ENCODE measurements around the gene C20orf173. TPM values are rescaled to one million over a fixed set of nuclear protein-coding genes. Genes with fewer than 3 reads are reported as not detected.

The C20orf173 gene
- total and polyA plus RNA-seq, 2 of the 13 experiments (the other 11 are each of a cell fraction or from before 2014, with no cell fraction given), result not detected

DNA sequence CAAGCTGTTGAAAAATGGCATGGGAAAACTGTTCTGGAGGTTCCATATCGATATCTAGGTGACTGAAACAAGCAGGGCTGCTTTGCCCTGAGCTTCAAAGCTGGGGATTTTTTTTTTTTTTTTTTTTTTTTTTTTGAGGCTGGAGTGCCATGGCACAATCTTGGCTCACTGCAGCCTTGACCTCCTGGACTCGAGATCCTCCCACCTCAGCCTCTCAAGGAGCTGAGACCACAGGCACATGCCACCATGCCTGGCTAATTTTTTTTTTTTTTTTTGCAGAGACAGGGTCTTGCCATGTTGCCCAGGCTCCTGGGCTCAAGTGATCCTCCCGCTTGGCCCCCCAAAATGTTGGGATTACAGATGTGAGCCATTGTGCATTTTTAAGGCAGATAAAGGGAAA is 23.5 kb upstream of the C20orf173 start:
- H4K20me1 ChIP-seq (ENCODE audit: insufficient read depth, low read length), result no peaks in the 10 kb centered on the region
- no peaks in the 10 kb centered on the region for H3K27me3 ChIP-seq (ENCODE audit: control insufficient read depth in 1 of 2, insufficient read depth in 2 of 2, low read length in 2 of 2)
- intact Hi-C loops (cut with micrococcal nuclease; ENCODE audit: unreplicated experiment), result no loop called here
- DNase-seq (ENCODE audit: low spot score), result no peak
- no peak overlapping the region for H2AFZ ChIP-seq (ENCODE audit: low read length)
- H3K27ac ChIP-seq (ENCODE audit: extremely low read length, insufficient read depth, low read length), result no peak overlapping the region
- CTCF ChIA-PET (ENCODE audit: low intra/inter-chr PET ratio, low total read pairs), result no interaction called here
- no peaks in the 10 kb centered on the region for H3K4me1 ChIP-seq (ENCODE audit: insufficient read depth, low read length)
- WGBS (ENCODE audit: low lambda C conversion rate), result 95% methylated on average over 3 of the region's 3 CpGs
- no peaks in the 10 kb centered on the region for H3K9me3 ChIP-seq (ENCODE audit: low read length)
- FAIRE-seq, result no peak
- H3K36me3 ChIP-seq (replicated peaks in 1 of 2; ENCODE audit: control insufficient read depth in 1 of 2, insufficient read depth in 2 of 2, low read length in 2 of 2), result peaks cover 47 to 88% of the 10 kb centered on the region in 2 experiments
- TF ChIP-seq MBNL3 (CRISPR knock-in tag; conservative IDR thresholded peaks at IDR 0.05), result no peak
- TF ChIP-seq ZNF773 (CRISPR knock-in tag; IDR thresholded peaks at IDR 0.05; ENCODE audit: borderline replicate concordance), result no peak
- no peak for TF ChIP-seq MTA1 (CRISPR knock-in tag; IDR thresholded peaks at IDR 0.05; ENCODE audit: borderline replicate concordance)
- TF ChIP-seq CC2D1A (CRISPR knock-in tag; IDR thresholded peaks at IDR 0.05), result no peak
- no peak for TF ChIP-seq ZNF264 (CRISPR knock-in tag; IDR thresholded peaks at IDR 0.05)
- TF ChIP-seq RAD51 (IDR thresholded peaks at IDR 0.05; ENCODE audit: borderline replicate concordance), result no peak
- no peak for TF ChIP-seq KAT7 (CRISPR knock-in tag; IDR thresholded peaks at IDR 0.05; ENCODE audit: borderline replicate concordance)
- TF ChIP-seq ESRRA (CRISPR knock-in tag; IDR thresholded peaks at IDR 0.05; ENCODE audit: low read depth), result no peak
- no peak for TF ChIP-seq ARNTL (CRISPR knock-in tag; IDR thresholded peaks at IDR 0.05)
- TF ChIP-seq ZNF670 (CRISPR knock-in tag; IDR thresholded peaks at IDR 0.05; ENCODE audit: borderline replicate concordance), result no peak
- no peak for TF ChIP-seq SNAPC4 (CRISPR knock-in tag; IDR thresholded peaks at IDR 0.05)
- TF ChIP-seq, protein P1, sequence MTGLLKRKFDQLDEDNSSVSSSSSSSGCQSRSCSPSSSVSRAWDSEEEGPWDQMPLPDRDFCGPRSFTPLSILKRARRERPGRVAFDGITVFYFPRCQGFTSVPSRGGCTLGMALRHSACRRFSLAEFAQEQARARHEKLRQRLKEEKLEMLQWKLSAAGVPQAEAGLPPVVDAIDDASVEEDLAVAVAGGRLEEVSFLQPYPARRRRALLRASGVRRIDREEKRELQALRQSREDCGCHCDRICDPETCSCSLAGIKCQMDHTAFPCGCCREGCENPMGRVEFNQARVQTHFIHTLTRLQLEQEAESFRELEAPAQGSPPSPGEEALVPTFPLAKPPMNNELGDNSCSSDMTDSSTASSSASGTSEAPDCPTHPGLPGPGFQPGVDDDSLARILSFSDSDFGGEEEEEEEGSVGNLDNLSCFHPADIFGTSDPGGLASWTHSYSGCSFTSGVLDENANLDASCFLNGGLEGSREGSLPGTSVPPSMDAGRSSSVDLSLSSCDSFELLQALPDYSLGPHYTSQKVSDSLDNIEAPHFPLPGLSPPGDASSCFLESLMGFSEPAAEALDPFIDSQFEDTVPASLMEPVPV (CRISPR knock-in tag; IDR thresholded peaks at IDR 0.05), result no peak
- TF ChIP-seq SUZ12 (IDR thresholded peaks at IDR 0.05; ENCODE audit: low read depth, low read length), result no peak
- H3K4me2 ChIP-seq (ENCODE audit: low read depth, low read length), result no peak overlapping the region
- in situ Hi-C loops (cut with HindIII; ENCODE audit: extremely low pct_ligation_motif_present, low pct_unique_long_range_greater_than_20kb), result no loop called here
- POLR2A ChIA-PET, result interaction anchor here (1.7 kb wide), 1 partner anchor 13 kb away, joined by 4 read pairs; no protein-coding TSS in a partner anchor
- H3K9ac ChIP-seq (ENCODE audit: insufficient read depth, low read depth, low read length), result no peak overlapping the region
- no peak overlapping the region for H3K4me3 ChIP-seq (replicated peaks in 1 of 3; ENCODE audit: insufficient read depth in 1 of 3, low read depth in 2 of 3, low read length in 3 of 3)
- no TSS peak for BruUV-seq (replicated peaks)
- H3K79me2 ChIP-seq (ENCODE audit: insufficient read depth, low read length), result no peaks in the 10 kb centered on the region
- no peak for ATAC-seq
